ENCODE data around the gene ZFP69B. TPM values are rescaled to one million over a fixed set of nuclear protein-coding genes. Genes with fewer than 3 reads are reported as not detected.

ZFP69B gene
- total RNA-seq, 1 donor from 2014 or later: 6.7 TPM

DNA sequence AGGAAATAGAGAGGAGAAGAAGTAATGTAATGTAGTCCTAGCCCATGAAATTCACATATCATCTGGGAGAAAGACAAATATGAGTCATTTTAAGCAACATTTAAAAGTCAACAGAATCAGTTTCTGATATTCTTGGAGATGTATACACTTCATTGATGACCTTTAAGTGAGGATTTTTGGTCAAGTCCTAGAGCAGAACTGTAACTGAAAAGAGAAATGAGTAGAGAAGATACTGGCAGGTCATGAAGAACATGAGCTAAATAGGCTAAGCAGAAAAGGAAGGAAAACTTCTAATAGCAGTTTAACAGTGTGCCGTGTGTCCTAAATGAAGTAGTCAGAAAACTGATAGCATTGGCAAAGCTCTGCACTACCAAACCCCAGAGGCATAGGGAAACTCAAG, 4.6 kb downstream of the ZFP69B start:
- Mint-ChIP-seq H3K4me3 (ENCODE audit: unreplicated experiment) (no peak overlapping the region), H3K4me1 (ENCODE audit: unreplicated experiment) (peaks cover 10% of the 10 kb centered on the region), H3K27ac (ENCODE audit: unreplicated experiment) (no peak overlapping the region), H3K27me3 (ENCODE audit: unreplicated experiment) (no peaks in the 10 kb centered on the region), H3K36me3 (ENCODE audit: unreplicated experiment) (peaks cover 78% of the 10 kb centered on the region), H3K9me3 (ENCODE audit: unreplicated experiment) (peaks cover 61% of the 10 kb centered on the region)
- DNase-seq (ENCODE audit: extremely low spot score, unreplicated experiment): no peak
- TF ChIP-seq, protein P1, sequence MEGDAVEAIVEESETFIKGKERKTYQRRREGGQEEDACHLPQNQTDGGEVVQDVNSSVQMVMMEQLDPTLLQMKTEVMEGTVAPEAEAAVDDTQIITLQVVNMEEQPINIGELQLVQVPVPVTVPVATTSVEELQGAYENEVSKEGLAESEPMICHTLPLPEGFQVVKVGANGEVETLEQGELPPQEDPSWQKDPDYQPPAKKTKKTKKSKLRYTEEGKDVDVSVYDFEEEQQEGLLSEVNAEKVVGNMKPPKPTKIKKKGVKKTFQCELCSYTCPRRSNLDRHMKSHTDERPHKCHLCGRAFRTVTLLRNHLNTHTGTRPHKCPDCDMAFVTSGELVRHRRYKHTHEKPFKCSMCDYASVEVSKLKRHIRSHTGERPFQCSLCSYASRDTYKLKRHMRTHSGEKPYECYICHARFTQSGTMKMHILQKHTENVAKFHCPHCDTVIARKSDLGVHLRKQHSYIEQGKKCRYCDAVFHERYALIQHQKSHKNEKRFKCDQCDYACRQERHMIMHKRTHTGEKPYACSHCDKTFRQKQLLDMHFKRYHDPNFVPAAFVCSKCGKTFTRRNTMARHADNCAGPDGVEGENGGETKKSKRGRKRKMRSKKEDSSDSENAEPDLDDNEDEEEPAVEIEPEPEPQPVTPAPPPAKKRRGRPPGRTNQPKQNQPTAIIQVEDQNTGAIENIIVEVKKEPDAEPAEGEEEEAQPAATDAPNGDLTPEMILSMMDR (IDR thresholded peaks at IDR 0.05): no peak

DNA sequence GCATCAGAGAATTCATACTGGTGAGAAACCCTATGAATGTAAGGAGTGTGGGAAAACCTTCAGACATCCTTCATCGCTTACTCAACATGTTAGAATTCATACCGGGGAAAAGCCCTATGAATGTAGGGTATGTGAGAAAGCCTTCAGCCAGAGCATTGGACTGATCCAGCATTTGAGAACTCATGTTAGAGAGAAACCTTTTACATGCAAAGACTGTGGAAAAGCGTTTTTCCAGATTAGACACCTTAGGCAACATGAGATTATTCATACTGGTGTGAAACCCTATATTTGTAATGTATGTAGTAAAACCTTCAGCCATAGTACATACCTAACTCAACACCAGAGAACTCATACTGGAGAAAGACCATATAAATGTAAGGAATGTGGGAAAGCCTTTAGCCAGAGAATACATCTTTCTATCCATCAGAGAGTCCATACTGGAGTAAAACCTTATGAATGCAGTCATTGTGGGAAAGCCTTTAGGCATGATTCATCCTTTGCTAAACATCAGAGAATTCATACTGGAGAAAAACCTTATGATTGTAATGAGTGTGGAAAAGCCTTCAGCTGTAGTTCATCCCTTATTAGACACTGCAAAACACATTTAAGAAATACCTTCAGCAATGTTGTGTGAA, 12.8 kb downstream of the ZFP69B start:
- DNase-seq (ENCODE audit: extremely low spot score, unreplicated experiment): no peak
- H3K4me3 Mint-ChIP-seq (ENCODE audit: unreplicated experiment): no peak overlapping the region
- TF ChIP-seq, protein P1 (IDR thresholded peaks at IDR 0.05): no peak
- no peak overlapping the region for H3K27ac Mint-ChIP-seq (ENCODE audit: unreplicated experiment)
- H3K4me1 Mint-ChIP-seq (ENCODE audit: unreplicated experiment): no peaks in the 10 kb centered on the region
- H3K27me3 Mint-ChIP-seq (ENCODE audit: unreplicated experiment): no peaks in the 10 kb centered on the region
- H3K9me3 Mint-ChIP-seq (ENCODE audit: unreplicated experiment): peaks cover 49% of the 10 kb centered on the region
- H3K36me3 Mint-ChIP-seq (ENCODE audit: unreplicated experiment): peaks cover 69% of the 10 kb centered on the region

DNA sequence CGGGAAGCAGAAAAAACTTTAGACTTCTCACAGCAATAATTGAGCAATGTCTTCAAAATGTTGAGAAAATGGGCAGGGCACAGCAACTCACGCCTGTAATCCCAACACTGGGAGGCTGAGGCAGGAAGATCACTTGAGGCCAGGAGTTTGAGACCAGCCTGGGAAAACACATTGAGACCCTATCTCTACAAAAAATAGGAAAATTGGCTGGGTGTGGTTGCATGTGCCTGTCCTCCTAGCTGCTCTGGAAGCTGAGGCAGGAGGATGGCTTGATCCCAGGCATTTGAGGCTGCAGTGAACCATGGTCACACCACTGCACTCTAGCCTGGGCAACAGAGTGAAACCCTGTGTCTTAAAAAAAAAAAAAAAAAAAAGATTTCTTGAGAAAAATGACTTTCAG, 19.1 kb downstream of the ZFP69B start:
- Mint-ChIP-seq H3K4me3 (ENCODE audit: unreplicated experiment) (no peak overlapping the region), H3K27ac (ENCODE audit: unreplicated experiment) (no peak overlapping the region), H3K27me3 (ENCODE audit: unreplicated experiment) (no peaks in the 10 kb centered on the region), H3K4me1 (ENCODE audit: unreplicated experiment) (no peaks in the 10 kb centered on the region), H3K9me3 (ENCODE audit: unreplicated experiment) (peaks cover 57% of the 10 kb centered on the region), H3K36me3 (ENCODE audit: unreplicated experiment) (peaks cover 29% of the 10 kb centered on the region)
- no peak for DNase-seq (ENCODE audit: extremely low spot score, unreplicated experiment)
- TF ChIP-seq, protein P1 (IDR thresholded peaks at IDR 0.05): no peak

DNA sequence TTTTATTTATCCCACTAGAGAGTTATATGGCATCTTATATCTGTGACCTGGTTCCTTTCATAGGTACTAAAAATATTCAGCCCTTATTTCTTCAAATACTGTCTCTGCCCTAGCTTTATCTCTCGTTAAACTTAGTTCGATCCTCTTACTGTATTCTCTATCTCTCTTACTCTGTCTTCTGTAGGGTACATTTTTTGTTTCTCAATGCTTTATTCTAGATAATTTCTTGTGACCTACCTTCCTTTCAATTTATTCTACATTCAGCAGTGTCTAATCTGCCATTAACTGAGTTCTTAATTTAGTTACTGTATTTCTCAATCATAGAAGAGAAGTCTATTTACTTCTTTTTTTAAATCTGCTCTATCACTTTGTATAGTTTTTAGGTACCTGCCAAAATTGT, 25.0 kb downstream of the ZFP69B start:
- H3K9me3 Mint-ChIP-seq (ENCODE audit: unreplicated experiment): peaks cover 32% of the 10 kb centered on the region
- TF ChIP-seq, protein P1 (IDR thresholded peaks at IDR 0.05): no peak
- no peak for DNase-seq (ENCODE audit: extremely low spot score, unreplicated experiment)

DNA sequence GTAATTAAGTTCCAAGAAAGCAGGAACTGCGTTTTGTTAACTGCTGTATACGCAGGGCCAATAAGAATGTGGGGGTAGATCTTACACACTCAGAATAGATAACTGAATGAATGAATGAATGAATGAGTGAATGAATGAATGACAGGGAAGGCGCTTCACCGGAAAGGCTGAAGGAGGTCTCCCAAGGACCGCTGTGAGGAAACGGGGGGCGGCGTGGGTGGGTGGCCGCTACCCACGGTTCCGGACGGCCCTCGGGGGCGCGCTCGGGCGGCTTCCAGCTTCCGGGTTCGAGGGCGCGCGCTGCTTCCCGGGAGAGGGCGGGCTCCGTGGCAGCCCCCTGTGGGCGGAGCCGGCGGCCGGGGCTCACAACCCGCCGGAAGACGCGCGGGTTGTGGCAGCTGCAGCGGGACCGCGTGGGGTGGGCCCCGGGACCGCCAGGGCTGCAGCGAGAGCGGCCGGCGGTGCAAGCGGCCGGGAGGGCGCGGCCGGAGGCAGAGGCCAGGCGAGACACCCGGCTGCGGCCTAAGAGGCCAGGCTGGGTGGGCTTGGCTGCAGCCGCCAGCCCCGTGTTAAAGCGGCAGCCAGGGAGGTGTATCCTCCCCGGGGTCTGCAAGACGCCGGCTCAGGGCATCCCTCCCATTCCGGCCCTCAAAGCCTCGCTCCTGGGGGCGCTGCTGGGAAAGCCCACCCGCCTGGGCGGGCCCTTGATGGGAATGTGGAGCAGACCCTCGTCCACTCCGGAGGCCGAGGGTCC, 26.8 kb downstream of the ZFP69B start, which contains the start of gene ZFP69:
Gene ZFP69 (plus strand): TSS at position 367 of the 754 bp plus-strand sequence. CDS start 2,072 bp downstream, outside the sequence.
- peaks cover 19% of the 10 kb centered on the region for H3K36me3 Mint-ChIP-seq (ENCODE audit: unreplicated experiment)
- peaks cover 24% of the 10 kb centered on the region for H3K9me3 Mint-ChIP-seq (ENCODE audit: unreplicated experiment)
- H3K27ac Mint-ChIP-seq (ENCODE audit: unreplicated experiment): peak within 1 kb of the TSS; percentile 54
- TF ChIP-seq, protein P1 (IDR thresholded peaks at IDR 0.05): peak; percentile 8
- peak; percentile 88 for DNase-seq (ENCODE audit: extremely low spot score, unreplicated experiment)
- H3K4me1 Mint-ChIP-seq (ENCODE audit: unreplicated experiment): peaks cover 16% of the 10 kb centered on the region
- peak within 1 kb of the TSS; percentile 83 for H3K4me3 Mint-ChIP-seq (ENCODE audit: unreplicated experiment)
- no peaks in the 10 kb centered on the region for H3K27me3 Mint-ChIP-seq (ENCODE audit: unreplicated experiment)

More for the DNA sequence above, 25.0 kb downstream of the ZFP69B start:
- Mint-ChIP-seq H3K36me3 (ENCODE audit: unreplicated experiment) (peaks cover 15% of the 10 kb centered on the region), H3K27ac (ENCODE audit: unreplicated experiment) (no peak overlapping the region), H3K4me1 (ENCODE audit: unreplicated experiment) (peaks cover 16% of the 10 kb centered on the region), H3K4me3 (ENCODE audit: unreplicated experiment) (no peak overlapping the region), H3K27me3 (ENCODE audit: unreplicated experiment) (no peaks in the 10 kb centered on the region)
